Natural killer cell (primary cell): ENCODE results near the gene TNPO2. TPM values are rescaled to one million over a fixed set of nuclear protein-coding genes. Genes with fewer than 3 reads are reported as not detected.

Source experiments
- ATAC-seq, 3 donors: fragments of 150-1000 bp in 2 of 3; fragments of 200-7000 bp in 1 of 3; cut with Tn5 transposase; 1 replicate in 1 of 3; 2 replicates in 2 of 3; pipeline ENCODE4 v1.10.0; 2021; ENCODE audit warnings: mild to moderate bottlenecking in 2 of 3, moderate library complexity in 2 of 3
- DNase-seq, 2 donors: peaks; one replicate each; pipeline versions ENCODE4 v3.0.0 to v3.0.0-alpha.2; 2013 to 2021; ENCODE audit warnings: mixed read lengths in 1 of 2
- H3K27ac ChIP-seq: one replicate; pipeline ENCODE4 v1.5.1; 2013; ENCODE audit warnings: mild to moderate bottlenecking, low read length
- H3K27me3 ChIP-seq: one replicate; pipeline ENCODE4 v1.6.1; 2013; ENCODE audit warnings: low read length; ENCODE audit not compliant: control insufficient read depth, insufficient read depth
- H3K36me3 ChIP-seq: one replicate; pipeline ENCODE4 v1.6.1; 2013; ENCODE audit warnings: low read length; ENCODE audit not compliant: control insufficient read depth, insufficient read depth
- H3K4me1 ChIP-seq: one replicate; pipeline ENCODE4 v1.6.1; 2013; ENCODE audit warnings: low read length; ENCODE audit not compliant: control insufficient read depth, insufficient read depth
- H3K4me3 ChIP-seq: one replicate; pipeline ENCODE4 v1.5.1; 2013; ENCODE audit warnings: low read length
- H3K9me3 ChIP-seq: one replicate; pipeline ENCODE4 v1.6.1; 2013; ENCODE audit warnings: low read length; ENCODE audit not compliant: control insufficient read depth, insufficient read depth
- H3K27ac Mint-ChIP-seq, 2 donors: one replicate each; pipeline ENCODE4 v1.8.0; 2022; ENCODE audit warnings: mild to moderate bottlenecking in 2 of 2, mixed read lengths in 2 of 2, moderate library complexity in 1 of 2
- H3K27me3 Mint-ChIP-seq, 2 donors: one replicate each; pipeline ENCODE4 v1.8.0; 2022; ENCODE audit warnings: low read depth in 2 of 2, mixed read lengths in 2 of 2
- H3K36me3 Mint-ChIP-seq: one replicate; pipeline ENCODE4 v1.8.0; 2022; ENCODE audit warnings: mixed read lengths
- H3K4me1 Mint-ChIP-seq, 2 donors: one replicate each; pipeline ENCODE4 v1.8.0; 2022; ENCODE audit warnings: mixed read lengths in 2 of 2
- H3K4me3 Mint-ChIP-seq: one replicate; pipeline ENCODE4 v1.8.0; 2022; ENCODE audit warnings: mild to moderate bottlenecking, moderate library complexity, mixed read lengths
- H3K9me3 Mint-ChIP-seq, 2 donors: one replicate each; pipeline ENCODE4 v1.8.0; 2022; ENCODE audit warnings: mixed read lengths in 2 of 2
- WGBS: methylation state at CpG from one replicate; pipeline ENCODE4 v1.1.7; 2013; ENCODE audit warnings: missing lambda C conversion rate; ENCODE audit not compliant: insufficient coverage; 5-methylcytosine and 5-hydroxymethylcytosine counted together
- intact Hi-C: fragments of 100-400 bp; cut with micrococcal nuclease; formaldehyde crosslinking; loops from one replicate; pipeline ENCODE4 v1.14.2; 2022
- total RNA-seq, 4 donors: library from RNA; stranded (reverse); fragments of 120-200 nt in 1 of 4; gene quantifications; one replicate each; pipeline versions ENCODE4 v1.2.3 to v1.2.4, GENCODE V29; 2013 to 2022
- TF ChIP-seq, protein P1 (sequence below): fragments of 200-600 bp; IDR thresholded peaks from one replicate; pipeline ENCODE4 v1.8.0; 2022; ENCODE audit warnings: antibody characterized with exemption

TNPO2 gene
- total RNA-seq, 3 donors from 2014 or later (not counting 1 experiment from before 2014, with no cell fraction given), result 56.8 to 66.6 (median 58.2) TPM

DNA sequence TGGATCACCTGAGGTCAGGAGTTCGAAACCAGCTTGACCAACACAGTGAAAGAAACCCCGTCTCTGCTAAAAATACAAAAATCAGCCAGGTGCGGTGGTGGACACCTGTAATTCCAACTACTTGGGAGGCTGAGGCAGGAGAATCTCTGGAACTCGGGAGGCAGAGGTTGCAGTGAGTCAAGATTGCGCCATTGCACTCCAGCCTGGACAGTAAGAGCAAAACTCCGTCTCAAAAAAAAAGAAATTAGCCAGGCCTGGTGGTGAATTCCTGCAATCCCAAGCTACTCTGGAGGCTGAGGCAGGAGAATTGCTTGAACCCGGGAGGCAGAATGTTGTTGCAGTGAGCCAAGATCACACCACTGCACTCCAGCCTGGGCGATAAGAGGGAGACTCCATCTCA, 15.1 kb downstream of the TNPO2 start:
- no peaks in the 10 kb centered on the region for H3K27me3 ChIP-seq
- no peak overlapping the region for H3K4me3 Mint-ChIP-seq
- DNase-seq (no peak), ATAC-seq (no peak)
- H3K4me3 ChIP-seq, result no peak overlapping the region
- H3K4me1 Mint-ChIP-seq, result no peaks in the 10 kb centered on the region
- H3K9me3 ChIP-seq, result no peaks in the 10 kb centered on the region
- H3K9me3 Mint-ChIP-seq, result no peaks in the 10 kb centered on the region
- no peaks in the 10 kb centered on the region for H3K27me3 Mint-ChIP-seq
- intact Hi-C loops, result no loop called here
- H3K36me3 ChIP-seq, result peaks cover 47% of the 10 kb centered on the region
- no peak overlapping the region for H3K27ac Mint-ChIP-seq
- H3K4me1 ChIP-seq, result no peaks in the 10 kb centered on the region
- no peak overlapping the region for H3K27ac ChIP-seq
- WGBS, result 98% methylated on average over 8 of the region's 8 CpGs
- no peaks in the 10 kb centered on the region for H3K36me3 Mint-ChIP-seq
- TF ChIP-seq, protein P1, sequence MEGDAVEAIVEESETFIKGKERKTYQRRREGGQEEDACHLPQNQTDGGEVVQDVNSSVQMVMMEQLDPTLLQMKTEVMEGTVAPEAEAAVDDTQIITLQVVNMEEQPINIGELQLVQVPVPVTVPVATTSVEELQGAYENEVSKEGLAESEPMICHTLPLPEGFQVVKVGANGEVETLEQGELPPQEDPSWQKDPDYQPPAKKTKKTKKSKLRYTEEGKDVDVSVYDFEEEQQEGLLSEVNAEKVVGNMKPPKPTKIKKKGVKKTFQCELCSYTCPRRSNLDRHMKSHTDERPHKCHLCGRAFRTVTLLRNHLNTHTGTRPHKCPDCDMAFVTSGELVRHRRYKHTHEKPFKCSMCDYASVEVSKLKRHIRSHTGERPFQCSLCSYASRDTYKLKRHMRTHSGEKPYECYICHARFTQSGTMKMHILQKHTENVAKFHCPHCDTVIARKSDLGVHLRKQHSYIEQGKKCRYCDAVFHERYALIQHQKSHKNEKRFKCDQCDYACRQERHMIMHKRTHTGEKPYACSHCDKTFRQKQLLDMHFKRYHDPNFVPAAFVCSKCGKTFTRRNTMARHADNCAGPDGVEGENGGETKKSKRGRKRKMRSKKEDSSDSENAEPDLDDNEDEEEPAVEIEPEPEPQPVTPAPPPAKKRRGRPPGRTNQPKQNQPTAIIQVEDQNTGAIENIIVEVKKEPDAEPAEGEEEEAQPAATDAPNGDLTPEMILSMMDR, result no peak

DNA sequence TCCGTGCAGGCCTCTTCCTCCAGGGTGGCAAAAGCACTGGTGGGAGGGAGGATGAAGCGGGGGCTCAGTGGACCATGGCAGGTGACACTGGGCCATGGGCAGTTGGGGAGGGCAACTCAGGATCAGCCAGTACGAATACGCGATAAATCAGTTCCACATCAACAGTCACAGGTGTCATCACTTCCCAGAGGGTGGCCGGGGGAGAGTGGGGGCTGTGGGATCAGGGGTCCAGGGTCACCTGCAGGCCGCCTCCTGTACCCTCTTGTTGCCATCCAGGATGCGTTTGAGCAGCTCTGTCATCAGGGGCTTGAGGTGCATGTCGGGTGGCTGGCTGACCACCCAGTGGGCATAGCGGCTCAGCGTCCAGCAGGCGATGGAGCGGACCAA, 17.4 kb downstream of the TNPO2 start:
- H3K27ac Mint-ChIP-seq, result no peak overlapping the region
- H3K9me3 ChIP-seq, result no peaks in the 10 kb centered on the region
- no peak for DNase-seq
- H3K4me3 ChIP-seq, result no peak overlapping the region
- ATAC-seq, result no peak
- no peak overlapping the region for H3K4me3 Mint-ChIP-seq
- H3K27me3 ChIP-seq, result no peaks in the 10 kb centered on the region
- TF ChIP-seq, protein P1, result no peak
- H3K4me1 ChIP-seq, result no peaks in the 10 kb centered on the region
- no peak overlapping the region for H3K27ac ChIP-seq
- H3K36me3 Mint-ChIP-seq, result no peaks in the 10 kb centered on the region
- WGBS, result 98% methylated on average over 13 of the region's 13 CpGs
- intact Hi-C loops, result no loop called here
- H3K36me3 ChIP-seq, result peaks cover 48% of the 10 kb centered on the region
- no peaks in the 10 kb centered on the region for H3K4me1 Mint-ChIP-seq
- no peaks in the 10 kb centered on the region for H3K9me3 Mint-ChIP-seq
- no peaks in the 10 kb centered on the region for H3K27me3 Mint-ChIP-seq

DNA sequence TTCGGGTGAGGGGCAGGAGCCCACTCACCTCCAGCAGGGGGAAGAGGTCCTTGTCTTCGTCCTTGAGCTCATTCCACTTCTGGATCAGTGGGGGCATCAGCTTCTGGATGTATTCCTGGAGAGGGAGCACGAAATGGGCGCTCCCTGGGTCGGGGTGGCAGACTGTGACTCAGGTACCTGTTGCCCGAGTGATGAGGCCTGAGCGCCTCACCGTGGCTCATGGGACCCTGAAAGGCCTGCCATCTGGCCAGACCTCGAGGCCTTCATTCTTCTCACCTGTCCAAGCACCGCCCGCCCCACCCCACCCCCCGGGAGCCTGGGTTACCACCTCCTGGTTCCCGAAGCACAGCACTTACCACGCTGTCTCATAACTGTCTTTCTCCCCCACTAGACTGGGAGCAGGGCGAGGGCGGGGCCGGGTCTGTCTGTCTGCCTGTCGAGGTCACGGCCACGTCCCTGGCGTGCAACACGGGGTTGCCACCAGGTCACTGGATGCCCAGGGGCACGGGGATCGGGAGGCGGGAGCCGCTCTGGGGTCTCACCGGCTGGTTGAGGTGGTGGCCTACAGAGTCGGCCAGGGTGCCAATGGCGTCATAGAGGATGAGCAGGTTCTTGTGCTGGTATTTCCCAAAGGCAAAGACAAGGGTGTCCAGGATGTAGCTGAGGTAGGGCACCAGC, 17.9 kb downstream of the TNPO2 start:
- H3K4me1 ChIP-seq, result no peaks in the 10 kb centered on the region
- no peak overlapping the region for H3K4me3 ChIP-seq
- Mint-ChIP-seq H3K9me3 (no peaks in the 10 kb centered on the region), H3K4me3 (no peak overlapping the region), H3K27me3 (no peaks in the 10 kb centered on the region), H3K27ac (no peak overlapping the region), H3K4me1 (no peaks in the 10 kb centered on the region), H3K36me3 (no peaks in the 10 kb centered on the region)
- DNase-seq (no peak), ATAC-seq (no peak)
- no peaks in the 10 kb centered on the region for H3K27me3 ChIP-seq
- peaks cover 52% of the 10 kb centered on the region for H3K36me3 ChIP-seq
- TF ChIP-seq, protein P1, result no peak
- H3K9me3 ChIP-seq, result no peaks in the 10 kb centered on the region
- intact Hi-C loops, result no loop called here
- no peak overlapping the region for H3K27ac ChIP-seq
- WGBS, result 96% methylated on average over 29 of the region's 29 CpGs

DNA sequence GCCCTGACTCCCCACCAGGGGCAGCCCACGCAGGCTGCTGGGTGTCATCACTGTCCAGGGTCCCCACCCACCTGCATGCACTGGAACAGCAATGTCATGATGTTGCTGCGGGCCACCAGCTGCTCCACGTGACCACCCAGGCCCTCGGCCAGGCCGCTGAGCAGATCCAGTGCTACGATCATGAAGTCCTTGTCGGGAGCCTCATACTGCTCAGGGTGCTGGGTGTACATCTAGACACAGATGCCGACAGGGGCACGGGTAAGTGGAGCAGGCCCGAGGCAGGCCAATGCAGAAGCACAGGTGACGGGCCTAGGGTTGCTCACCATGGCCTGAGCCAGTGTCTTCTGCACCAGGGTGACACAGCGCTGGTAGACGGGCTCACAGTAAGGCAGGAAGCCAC, 18.6 kb downstream of the TNPO2 start:
- Histone ChIP-seq H3K4me1 (no peaks in the 10 kb centered on the region), H3K27ac (no peak overlapping the region), H3K27me3 (no peaks in the 10 kb centered on the region), H3K36me3 (peaks cover 47% of the 10 kb centered on the region), H3K4me3 (no peak overlapping the region), H3K9me3 (no peaks in the 10 kb centered on the region)
- ATAC-seq, result no peak
- H3K4me1 Mint-ChIP-seq, result no peaks in the 10 kb centered on the region
- H3K36me3 Mint-ChIP-seq, result no peaks in the 10 kb centered on the region
- TF ChIP-seq, protein P1, result no peak
- H3K9me3 Mint-ChIP-seq, result no peaks in the 10 kb centered on the region
- H3K27ac Mint-ChIP-seq, result no peak overlapping the region
- no peak for DNase-seq
- intact Hi-C loops, result no loop called here
- no peak overlapping the region for H3K4me3 Mint-ChIP-seq
- 97% methylated on average over 13 of the region's 13 CpGs for WGBS
- H3K27me3 Mint-ChIP-seq, result no peaks in the 10 kb centered on the region
